Stimulated activated naive CD4-positive, alpha-beta T cell treated with Interleukin-2 at 50 U/mL for 16 hours (primary cell): ENCODE data around the gene CDK5R1.
"Not testable (repeated sequence)": the region's sequence is repeated elsewhere in the genome, so short reads cannot be mapped to it uniquely, and the experiment has no call there.

Source experiments
- DNase-seq: peaks from one replicate; lab custom pipeline; 2025; lab: John Stamatoyannopoulos, UW

The CDK5R1 gene

GRCh38 chr17:32486701-32487472 lies at the start of gene CDK5R1:
Gene CDK5R1 (plus strand): TSS chr17:32486993. CDS start chr17:32487621, 628 bp downstream.
- peak; percentile 67 for DNase-seq

DNA sequence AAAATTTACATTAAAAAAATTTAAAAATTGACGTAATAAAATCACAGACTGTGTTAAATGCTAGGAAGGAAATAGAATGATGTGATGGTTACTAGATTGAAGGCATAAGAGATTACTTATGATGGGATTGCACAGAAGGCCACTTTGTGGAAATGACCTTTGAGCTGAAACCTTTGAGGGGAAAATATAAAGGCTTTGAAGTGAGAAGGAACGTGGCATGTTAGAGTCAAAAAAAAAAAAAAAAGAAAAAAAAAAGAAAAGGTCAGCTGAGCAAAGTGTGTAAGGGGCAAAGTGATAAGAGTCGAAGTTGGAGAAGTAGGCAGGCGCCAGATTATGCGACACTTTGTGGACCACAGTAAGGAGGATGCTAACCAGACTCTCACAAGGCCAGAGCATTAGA lies 46.1 kb upstream of the CDK5R1 start:
- no peak for DNase-seq

- no peak for DNase-seq
Measured at GRCh38 chr17:32441886-32442285, 44.9 kb upstream of the CDK5R1 start.

DNA sequence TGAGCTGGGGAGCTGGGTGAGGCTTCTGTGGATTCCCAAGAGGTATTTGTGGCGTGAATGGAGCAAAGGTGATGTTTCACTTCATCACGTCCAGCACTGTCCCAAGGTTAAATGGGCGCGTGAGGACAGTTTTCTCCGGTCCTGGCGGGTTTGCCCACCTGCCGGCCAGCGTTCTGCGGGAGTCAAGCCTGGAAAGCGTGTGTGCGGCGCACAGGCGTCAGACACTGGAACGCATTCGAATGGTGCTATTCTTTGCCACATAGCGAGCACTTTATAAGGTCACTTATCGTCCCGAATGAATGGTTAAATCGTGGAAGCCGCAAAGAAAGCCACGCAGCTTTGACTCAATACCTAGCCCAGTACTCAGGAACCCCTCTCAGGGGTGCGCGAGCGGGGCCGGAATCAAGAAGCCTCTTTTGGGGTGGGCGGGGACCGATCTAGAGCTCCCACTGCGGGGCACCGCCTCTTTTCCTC lies 42.9 kb upstream of the CDK5R1 start:
- DNase-seq: no peak

- peak; percentile 99 for DNase-seq
Measured at GRCh38 chr17:32444301-32445073, 42.3 kb upstream of the CDK5R1 start, which contains the start of gene PSMD11. Gene PSMD11 (plus strand): TSS chr17:32444510. CDS start chr17:32444524, 14 bp downstream.

DNA sequence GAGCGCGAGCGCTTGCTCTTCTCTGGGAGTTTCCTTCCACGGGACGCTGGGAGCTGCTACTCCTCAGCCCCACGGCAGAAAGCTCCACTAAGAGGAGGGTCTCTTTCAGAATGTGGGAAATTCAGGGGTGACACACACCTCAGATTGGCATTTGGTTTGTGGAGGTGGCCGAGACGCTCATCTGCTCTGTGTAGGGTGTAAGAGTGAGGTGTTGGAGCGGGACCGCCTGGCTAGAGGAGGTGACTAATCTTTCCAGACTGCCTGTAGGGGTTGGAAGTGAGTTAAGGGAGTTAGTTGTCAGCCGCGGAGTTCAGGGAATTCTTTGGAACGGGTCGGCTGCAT lies 41.7 kb upstream of the CDK5R1 start:
- peak; percentile 28 for DNase-seq

DNA sequence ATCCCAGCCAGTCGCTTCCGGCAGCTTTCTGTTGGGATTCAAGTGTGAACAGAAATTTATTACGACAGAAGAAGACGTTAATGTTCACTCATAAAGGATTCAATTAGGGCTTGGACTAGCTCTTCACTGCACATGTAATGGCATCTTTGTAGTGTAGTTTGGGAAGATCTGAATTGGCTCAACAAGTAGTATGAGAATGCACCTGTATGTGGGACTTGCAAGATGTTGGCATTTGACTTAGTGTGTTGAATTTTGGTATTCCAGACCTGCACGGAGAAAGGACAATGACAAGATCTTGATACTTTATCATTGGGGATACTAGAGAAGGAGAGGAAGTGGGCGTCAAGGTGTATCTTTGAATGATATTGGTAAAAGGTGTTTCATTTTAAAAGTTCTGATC lies 41.3 kb upstream of the CDK5R1 start:
- DNase-seq: no peak

DNA sequence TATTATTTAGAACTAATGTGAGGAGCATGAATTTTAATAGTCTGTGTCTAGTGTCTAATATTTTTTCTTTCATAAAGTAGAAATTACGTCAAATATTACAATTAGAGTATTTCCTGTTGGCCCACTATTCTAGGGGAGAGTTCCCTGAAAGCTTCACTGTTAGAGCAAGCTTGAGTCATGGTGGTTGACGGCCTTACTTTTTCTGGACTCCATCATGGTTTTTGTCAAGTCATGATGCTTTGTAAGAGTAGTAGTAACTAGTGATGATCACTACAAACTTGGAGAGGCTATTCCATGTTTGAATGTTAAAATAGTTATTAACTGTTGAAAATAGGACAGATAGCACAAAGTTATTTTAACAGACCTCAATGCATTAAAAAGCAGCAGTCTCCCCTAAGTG lies 40.8 kb upstream of the CDK5R1 start:
- DNase-seq: no peak

GRCh38 chr17:32446949-32447348 lies 39.8 kb upstream of the CDK5R1 start:
- no peak for DNase-seq

DNA sequence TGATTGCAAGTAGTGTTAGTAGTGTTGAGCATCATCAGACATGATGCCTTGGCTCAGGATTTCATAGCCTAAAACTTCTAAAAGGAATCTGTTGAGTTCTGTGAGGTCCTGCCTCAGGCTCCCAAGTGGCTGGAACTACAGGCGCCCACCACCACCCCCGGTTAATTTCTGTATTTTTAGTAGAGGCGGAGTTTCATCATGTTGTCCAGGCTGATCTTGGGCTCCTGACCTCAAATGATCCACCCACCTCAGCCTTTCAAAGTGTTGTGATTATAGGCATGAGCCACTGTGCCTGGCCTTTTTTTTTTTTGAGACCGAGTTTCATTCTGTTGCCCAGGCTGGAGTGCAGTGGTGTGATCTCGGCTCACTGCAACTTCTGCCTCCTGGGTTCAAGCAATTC lies 36.8 kb upstream of the CDK5R1 start:
- no peak for DNase-seq

GRCh38 chr17:32450379-32450778 lies 36.4 kb upstream of the CDK5R1 start:
- not testable (repeated sequence) for DNase-seq

DNA sequence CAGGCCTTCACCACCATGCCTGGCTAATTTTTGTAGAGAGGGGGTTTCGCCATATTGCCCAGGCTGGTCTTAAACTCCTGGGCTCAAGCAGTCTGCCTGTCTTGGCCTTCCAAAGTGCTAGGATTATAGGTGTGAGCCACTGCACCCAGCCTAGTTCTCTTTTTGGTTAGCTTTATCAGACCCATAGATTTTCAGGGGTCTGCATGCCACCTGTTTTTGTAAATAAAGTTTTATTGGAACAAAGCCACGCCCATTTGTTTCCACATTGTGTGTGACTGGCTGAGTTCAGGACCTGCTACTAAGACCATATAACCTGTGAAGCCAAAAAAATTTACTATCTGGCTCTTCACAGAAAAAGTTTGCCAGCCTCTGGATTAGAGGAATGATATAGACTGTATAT lies 34.9 kb upstream of the CDK5R1 start:
- DNase-seq: no peak

DNA sequence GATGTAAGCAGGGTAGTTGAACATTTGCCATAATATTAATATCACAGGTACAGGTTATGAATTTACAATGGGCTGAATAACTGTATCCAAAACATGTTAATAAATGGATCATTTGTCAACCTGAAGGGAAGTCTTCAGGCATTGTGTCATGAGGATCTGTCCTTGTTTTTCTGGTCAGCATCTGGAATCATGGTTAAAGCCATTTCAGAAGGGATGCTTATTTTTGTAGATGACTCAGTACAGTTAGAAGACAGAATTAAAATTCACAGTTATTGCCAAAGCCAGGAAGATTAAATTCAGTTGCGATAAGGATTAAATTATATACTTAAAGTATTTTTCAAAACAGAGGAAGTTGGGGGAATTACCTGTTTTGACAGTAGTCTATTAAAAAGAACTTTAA lies 34.5 kb upstream of the CDK5R1 start:
- no peak for DNase-seq

DNA sequence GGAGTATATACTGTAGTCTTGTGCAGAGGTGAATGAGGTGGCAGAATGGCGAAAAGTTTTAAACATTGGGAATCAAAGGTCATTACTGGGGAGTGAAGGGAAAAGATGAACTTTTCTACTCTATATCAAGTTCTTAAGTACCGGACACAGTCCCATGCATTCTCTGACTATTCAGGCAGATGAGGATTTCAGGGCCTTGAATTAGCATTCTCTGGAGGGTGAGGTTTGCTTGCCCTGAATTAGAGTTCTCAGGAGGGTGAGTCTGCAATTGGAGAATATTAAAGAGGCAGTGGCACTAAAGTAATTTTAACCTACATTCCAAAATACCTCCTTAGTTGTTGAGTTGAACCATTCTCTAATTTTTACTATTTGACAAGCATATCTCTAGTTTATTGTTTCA lies 33.4 kb upstream of the CDK5R1 start:
- no peak for DNase-seq

- no peak for DNase-seq
Measured at GRCh38 chr17:32458371-32458770, 28.4 kb upstream of the CDK5R1 start.

GRCh38 chr17:32460054-32460453 lies 26.7 kb upstream of the CDK5R1 start:
- no peak for DNase-seq

- no peak for DNase-seq
Measured at GRCh38 chr17:32461498-32461852, 25.3 kb upstream of the CDK5R1 start.

DNA sequence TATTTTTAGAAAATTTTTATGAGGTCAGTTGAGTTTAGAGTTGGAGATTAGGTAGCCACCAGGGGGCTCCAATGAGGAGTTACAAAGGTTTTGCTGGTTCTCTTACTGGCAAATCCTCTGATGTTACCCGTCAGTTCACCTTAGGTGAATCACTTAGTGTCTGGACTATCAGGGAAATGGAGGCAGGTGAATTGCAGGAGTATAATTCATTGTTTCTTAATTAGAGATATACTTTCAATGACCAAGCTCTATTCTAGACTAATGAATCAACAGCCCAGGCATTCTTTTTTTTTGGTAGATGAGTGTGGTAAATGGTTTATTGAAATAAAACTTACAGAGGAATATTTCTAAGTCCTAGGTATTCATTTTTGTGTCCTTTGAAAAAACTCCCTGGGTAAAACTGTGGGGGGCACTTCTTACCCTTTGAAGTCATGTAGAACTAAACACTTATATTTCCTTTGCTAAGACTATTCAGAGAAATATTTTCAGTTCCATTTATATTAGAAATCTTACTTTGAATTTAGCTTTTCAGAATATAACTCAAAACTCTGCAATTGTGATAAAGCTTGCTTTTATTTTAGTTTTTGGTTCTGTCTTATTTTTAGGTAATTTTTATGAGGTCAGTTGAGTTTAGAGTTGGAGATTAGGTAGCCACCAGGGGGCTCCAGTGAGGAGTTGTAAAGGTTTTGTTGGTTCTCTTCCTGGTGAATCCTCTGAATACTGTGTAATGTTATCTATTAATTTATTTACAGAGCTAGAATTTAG lies 24.8 kb upstream of the CDK5R1 start:
- peak; percentile 62 for DNase-seq

- no peak for DNase-seq
Measured at GRCh38 chr17:32463304-32463703, 23.5 kb upstream of the CDK5R1 start.

DNA sequence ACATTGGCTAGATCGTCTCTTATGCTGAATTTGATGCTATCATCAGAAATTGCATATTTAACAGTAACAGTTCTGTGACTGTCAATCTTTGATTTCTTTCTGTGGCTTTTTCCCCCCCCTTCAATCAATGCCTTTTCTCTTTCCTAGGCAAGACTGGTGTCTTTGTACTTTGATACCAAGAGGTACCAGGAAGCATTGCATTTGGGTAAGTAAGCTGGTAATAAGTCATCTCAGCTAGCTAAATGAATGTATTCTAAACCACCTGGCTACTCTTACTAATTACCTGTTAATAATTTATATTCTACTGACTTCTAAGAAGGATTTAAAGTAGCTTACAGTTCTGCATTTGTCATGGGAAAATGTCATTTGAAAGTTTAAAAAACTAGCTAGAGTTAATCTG lies 22.4 kb upstream of the CDK5R1 start:
- no peak for DNase-seq

DNA sequence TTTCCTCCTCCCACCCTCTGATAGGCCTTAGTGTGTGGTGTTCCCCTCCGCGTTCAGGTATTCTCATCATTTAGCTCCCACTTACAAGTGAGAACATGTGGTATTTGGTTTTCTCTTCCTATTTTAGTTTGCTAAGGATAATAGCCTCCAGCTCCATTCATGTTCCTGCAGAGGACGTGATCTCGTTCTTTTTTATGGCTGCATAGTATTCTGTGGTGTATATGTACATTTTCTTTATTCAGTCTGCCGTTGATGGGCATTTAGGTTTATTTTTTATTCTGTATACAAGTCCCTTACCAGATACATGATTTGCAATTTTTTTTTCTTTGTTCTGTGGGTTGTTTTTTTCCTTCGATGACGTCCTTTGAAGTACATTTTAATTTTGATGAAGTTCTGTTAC lies 18.8 kb upstream of the CDK5R1 start:
- DNase-seq: no peak

GRCh38 chr17:32470405-32471167 lies 16.2 kb upstream of the CDK5R1 start:
- DNase-seq: no peak
